CD14-positive monocyte (primary cell): ENCODE results near the gene PADI2. TPM values are rescaled to one million over a fixed set of nuclear protein-coding genes. Genes with fewer than 3 reads are reported as not detected.

Experiments
- DNase-seq, 3 donors: peaks; one replicate each; pipeline ENCODE4 v3.0.0-alpha.2; 2011 to 2022
- H2AFZ ChIP-seq: 2 replicates; pipeline ENCODE4 v1.6.0; 2012; ENCODE audit warnings: mild to moderate bottlenecking, low read depth, low read length, inconsistent platforms; ENCODE audit not compliant: insufficient read depth, poor library complexity, severe bottlenecking
- H3K27ac ChIP-seq, 2 donors: 1 replicate in 1 of 2; 2 replicates in 1 of 2; pipeline ENCODE4 v1.5.1; 2012 to 2013; ENCODE audit warnings: low read length in 2 of 2, control low read depth in 1 of 2, inconsistent platforms in 1 of 2, low read depth in 1 of 2, mild to moderate bottlenecking in 1 of 2
- H3K27me3 ChIP-seq, 2 donors: one replicate each; pipeline versions ENCODE4 v1.6.0 to v1.6.1; 2011 to 2013; ENCODE audit warnings: low read length in 2 of 2; ENCODE audit not compliant: control insufficient read depth in 2 of 2, insufficient read depth in 2 of 2
- H3K36me3 ChIP-seq, 2 donors: replicated peaks in 1 of 2; 1 replicate in 1 of 2; 2 replicates in 1 of 2; pipeline versions ENCODE4 v1.5.1 to v1.6.1; 2012 to 2013; ENCODE audit warnings: low read length in 2 of 2, control low read depth in 1 of 2, inconsistent platforms in 1 of 2, mild to moderate bottlenecking in 1 of 2; ENCODE audit not compliant: insufficient read depth in 2 of 2, control insufficient read depth in 1 of 2
- H3K4me1 ChIP-seq, 2 donors: 1 replicate in 1 of 2; 2 replicates in 1 of 2; pipeline versions ENCODE4 v1.5.1 to v1.6.1; 2012 to 2013; ENCODE audit warnings: low read length in 2 of 2, control low read depth in 1 of 2, inconsistent platforms in 1 of 2, mild to moderate bottlenecking in 1 of 2, moderate library complexity in 1 of 2; ENCODE audit not compliant: insufficient read depth in 2 of 2, control insufficient read depth in 1 of 2
- H3K4me2 ChIP-seq: replicated peaks from 2 replicates; pipeline ENCODE3; 2012; ENCODE audit warnings: low read length, moderate library complexity, mild to moderate bottlenecking; ENCODE audit not compliant: poor library complexity, severe bottlenecking; ENCODE audit errors: extremely low read depth
- H3K4me3 ChIP-seq, 3 experiments: fragments of 200-600 bp in 1 of 3; sonication (generic) in 1 of 3; replicated peaks in 1 of 3; 1 replicate in 2 of 3; 2 replicates in 1 of 3; pipeline ENCODE4 v1.5.1; 2011 to 2013; ENCODE audit warnings: low read length in 3 of 3, mild to moderate bottlenecking in 3 of 3, control low read depth in 2 of 3, low read depth in 2 of 3, inconsistent platforms in 1 of 3, moderate library complexity in 1 of 3
- H3K79me2 ChIP-seq: 2 replicates; pipeline ENCODE4 v1.6.0; 2012; ENCODE audit warnings: mild to moderate bottlenecking, control low read depth, inconsistent platforms, low read length, moderate library complexity; ENCODE audit not compliant: insufficient read depth
- H3K9ac ChIP-seq: 2 replicates; pipeline ENCODE4 v1.6.0; 2017; ENCODE audit warnings: low read length, mild to moderate bottlenecking; ENCODE audit not compliant: insufficient read depth, poor library complexity, severe bottlenecking
- H3K9me3 ChIP-seq, 2 donors: replicated peaks in 1 of 2; 1 replicate in 1 of 2; 2 replicates in 1 of 2; pipeline versions ENCODE4 v1.5.1 to v1.6.1; 2012 to 2013; ENCODE audit warnings: low read length in 2 of 2, control low read depth in 1 of 2; ENCODE audit not compliant: control insufficient read depth in 1 of 2, insufficient read depth in 1 of 2
- H4K20me1 ChIP-seq: 2 replicates; pipeline ENCODE4 v1.6.0; 2012; ENCODE audit warnings: mild to moderate bottlenecking, low read length, control low read depth, moderate library complexity; ENCODE audit not compliant: insufficient read depth
- H3K27ac Mint-ChIP-seq, 7 donors: one replicate each; pipeline ENCODE4 v1.8.0; 2020; ENCODE audit warnings: mild to moderate bottlenecking in 7 of 7, mixed read lengths in 7 of 7, moderate library complexity in 6 of 7, inconsistent platforms in 2 of 7
- H3K27me3 Mint-ChIP-seq, 3 donors: one replicate each; pipeline ENCODE4 v1.8.0; 2021 to 2022; ENCODE audit warnings: low read depth in 3 of 3, mild to moderate bottlenecking in 3 of 3, mixed read lengths in 3 of 3, moderate library complexity in 3 of 3, inconsistent platforms in 1 of 3
- H3K36me3 Mint-ChIP-seq, 2 donors: one replicate each; pipeline ENCODE4 v1.8.0; 2020; ENCODE audit warnings: mixed read lengths in 2 of 2, inconsistent platforms in 1 of 2, mild to moderate bottlenecking in 1 of 2
- H3K4me1 Mint-ChIP-seq: one replicate; pipeline ENCODE4 v1.8.0; 2020; ENCODE audit warnings: mild to moderate bottlenecking, mixed read lengths
- H3K4me3 Mint-ChIP-seq, 2 donors: one replicate each; pipeline ENCODE4 v1.8.0; 2020; ENCODE audit warnings: mild to moderate bottlenecking in 2 of 2, mixed read lengths in 2 of 2, moderate library complexity in 1 of 2
- H3K9me3 Mint-ChIP-seq, 7 donors: one replicate each; pipeline ENCODE4 v1.8.0; 2020 to 2022; ENCODE audit warnings: mixed read lengths in 7 of 7, mild to moderate bottlenecking in 6 of 7, moderate library complexity in 6 of 7, inconsistent platforms in 2 of 7
- WGBS: methylation state at CpG from one replicate; pipeline ENCODE4 v1.1.5; 2013; ENCODE audit warnings: missing lambda C conversion rate; ENCODE audit not compliant: insufficient coverage; 5-methylcytosine and 5-hydroxymethylcytosine counted together
- intact Hi-C, 2 donors: fragments of 100-400 bp; cut with micrococcal nuclease; formaldehyde crosslinking; loops; one replicate each; pipeline versions ENCODE4 v1.15.0 to v1.15.1; 2023
- polyA plus RNA-seq, 3 donors: library from polyadenylated mRNA; depleted of rRNA in 1 of 3; unstranded in 2 of 3; stranded (reverse) in 1 of 3; fragments of 300-500 nt in 2 of 3; fragments of >200 nt in 1 of 3; fragmentation: Illumina TruSeq in 2 of 3; gene quantifications; 1 replicate in 2 of 3; 2 replicates in 1 of 3; pipeline ENCODE4 v1.2.3, GENCODE V29; 2012 to 2021
- TF ChIP-seq, protein P1 (sequence below): fragments of 200-600 bp; IDR thresholded peaks from one replicate; pipeline ENCODE4 v1.8.0; 2022; ENCODE audit warnings: antibody characterized with exemption, mild to moderate bottlenecking

PADI2 gene
- polyA plus RNA-seq, 3 donors: 18.6 to 61.7 (median 32.6) TPM

DNA sequence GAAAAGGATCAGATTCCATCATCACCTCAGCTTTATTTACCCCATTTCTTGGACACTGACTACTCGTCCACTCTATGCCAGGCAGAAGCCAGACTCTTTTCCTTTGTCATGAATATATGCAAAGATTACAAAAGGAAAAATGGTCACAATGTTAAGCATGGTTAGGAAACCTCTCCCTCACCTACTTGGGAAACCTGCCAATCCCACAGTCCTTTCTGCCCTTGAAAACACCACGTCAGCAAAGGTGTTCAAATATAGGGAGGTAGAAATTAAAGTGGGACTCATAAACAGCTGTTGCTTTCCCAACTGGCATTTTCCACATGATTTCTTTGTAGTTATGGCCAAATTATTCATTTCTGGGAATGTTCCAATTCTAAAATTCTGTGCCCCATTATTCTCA is 91.4 kb downstream of the PADI2 start:
- peaks cover 79 to 98% of the 10 kb centered on the region in 2 donors for H3K36me3 Mint-ChIP-seq
- TF ChIP-seq, protein P1, sequence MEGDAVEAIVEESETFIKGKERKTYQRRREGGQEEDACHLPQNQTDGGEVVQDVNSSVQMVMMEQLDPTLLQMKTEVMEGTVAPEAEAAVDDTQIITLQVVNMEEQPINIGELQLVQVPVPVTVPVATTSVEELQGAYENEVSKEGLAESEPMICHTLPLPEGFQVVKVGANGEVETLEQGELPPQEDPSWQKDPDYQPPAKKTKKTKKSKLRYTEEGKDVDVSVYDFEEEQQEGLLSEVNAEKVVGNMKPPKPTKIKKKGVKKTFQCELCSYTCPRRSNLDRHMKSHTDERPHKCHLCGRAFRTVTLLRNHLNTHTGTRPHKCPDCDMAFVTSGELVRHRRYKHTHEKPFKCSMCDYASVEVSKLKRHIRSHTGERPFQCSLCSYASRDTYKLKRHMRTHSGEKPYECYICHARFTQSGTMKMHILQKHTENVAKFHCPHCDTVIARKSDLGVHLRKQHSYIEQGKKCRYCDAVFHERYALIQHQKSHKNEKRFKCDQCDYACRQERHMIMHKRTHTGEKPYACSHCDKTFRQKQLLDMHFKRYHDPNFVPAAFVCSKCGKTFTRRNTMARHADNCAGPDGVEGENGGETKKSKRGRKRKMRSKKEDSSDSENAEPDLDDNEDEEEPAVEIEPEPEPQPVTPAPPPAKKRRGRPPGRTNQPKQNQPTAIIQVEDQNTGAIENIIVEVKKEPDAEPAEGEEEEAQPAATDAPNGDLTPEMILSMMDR: no peak
- intact Hi-C loops: no loop called here
- Histone ChIP-seq H3K79me2 (peaks cover 10% of the 10 kb centered on the region), H4K20me1 (peaks cover 59% of the 10 kb centered on the region), H3K4me1 (peaks cover 21 to 28% of the 10 kb centered on the region in 2 donors), H3K4me2 (no peak overlapping the region), H3K27me3 (no peaks in the 10 kb centered on the region), H3K4me3 (no peak overlapping the region), H3K9me3 (no peaks in the 10 kb centered on the region), H2AFZ (no peak overlapping the region), H3K27ac (peak overlapping the region in 1 of 2 donors; percentile 38), H3K36me3 (peaks cover 94 to 100% of the 10 kb centered on the region in 2 donors), H3K9ac (no peak overlapping the region)
- H3K4me3 Mint-ChIP-seq: no peak overlapping the region
- H3K4me1 Mint-ChIP-seq: peaks cover 35% of the 10 kb centered on the region
- WGBS: no CpG with 5 or more reads among the region's 2 CpGs
- no peak for DNase-seq
- H3K27ac Mint-ChIP-seq: peak overlapping the region in 5 of 7 donors; percentile 24 to 64 (median 48)
- peaks cover 0 to 2% (median 0%) of the 10 kb centered on the region in 7 donors for H3K9me3 Mint-ChIP-seq
- no peaks in the 10 kb centered on the region for H3K27me3 Mint-ChIP-seq

DNA sequence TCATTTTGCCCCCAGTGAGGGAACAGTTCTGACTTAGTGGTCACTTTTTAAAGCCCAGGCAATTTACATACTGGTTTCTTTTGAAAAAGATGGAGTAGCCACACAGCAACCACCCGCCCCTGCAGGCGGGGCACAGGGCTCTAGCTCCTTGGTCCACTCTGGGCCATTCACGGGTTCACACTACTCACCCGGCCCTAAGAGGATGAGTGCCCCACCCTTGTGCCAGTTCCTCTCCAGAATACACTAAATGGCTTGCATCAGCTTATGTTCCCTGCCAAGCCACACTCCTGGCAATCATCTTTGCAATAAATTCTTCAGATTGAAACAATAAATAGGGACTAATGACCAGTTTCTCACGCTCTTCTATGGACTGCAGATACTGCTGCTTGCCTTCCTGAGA is 91.8 kb downstream of the PADI2 start:
- intact Hi-C loops: no loop called here
- 51% methylated on average over 4 of the region's 5 CpGs for WGBS
- Mint-ChIP-seq H3K27ac (peak overlapping the region in 5 of 7 donors; percentile 24 to 64 (median 53)), H3K9me3 (peaks cover 0 to 2% (median 0%) of the 10 kb centered on the region in 7 donors), H3K4me3 (no peak overlapping the region), H3K36me3 (peaks cover 79 to 98% of the 10 kb centered on the region in 2 donors), H3K27me3 (no peaks in the 10 kb centered on the region), H3K4me1 (peaks cover 36% of the 10 kb centered on the region)
- TF ChIP-seq, protein P1: no peak
- H3K9me3 ChIP-seq: no peaks in the 10 kb centered on the region
- H3K4me1 ChIP-seq: peaks cover 21 to 28% of the 10 kb centered on the region in 2 donors
- peaks cover 54% of the 10 kb centered on the region for H4K20me1 ChIP-seq
- no peaks in the 10 kb centered on the region for H3K27me3 ChIP-seq
- peak overlapping the region; percentile 18 to 38 for H3K27ac ChIP-seq
- peaks cover 10% of the 10 kb centered on the region for H3K79me2 ChIP-seq
- H2AFZ ChIP-seq: no peak overlapping the region
- DNase-seq: no peak
- H3K4me2 ChIP-seq: no peak overlapping the region
- peaks cover 94 to 100% of the 10 kb centered on the region in 2 donors for H3K36me3 ChIP-seq
- no peak overlapping the region for H3K4me3 ChIP-seq
- H3K9ac ChIP-seq: no peak overlapping the region
